PC-3 (cell line): Measurements from ENCODE around the gene PARP16. TPM values are rescaled to one million over a fixed set of nuclear protein-coding genes. Genes with fewer than 3 reads are reported as not detected.

Source experiments
- ATAC-seq: fragments of 200-7000 bp; cut with Tn5 transposase; 2 replicates; pipeline ENCODE4 v1.9.1; 2020; ENCODE audit warnings: mild to moderate bottlenecking, moderate library complexity
- BruUV-seq: library from RNA; stranded (reverse); fragments of 400-500 nt; replicated peaks from 2 replicates; lab custom pipeline; 2021; lab: Mats Ljungman, UMichigan
- CTCF ChIA-PET: fragments of 300-600 bp; sonication (Branson Sonifier 250); formaldehyde crosslinking; loops from one replicate; lab custom pipeline; 2022; ENCODE audit warnings: antibody characterized with exemption; lab: Charles Lee
- POLR2A ChIA-PET: fragments of 300-600 bp; sonication (Branson Sonifier 250); formaldehyde crosslinking; loops from one replicate; lab custom pipeline; 2022; ENCODE audit warnings: antibody characterized with exemption; ENCODE audit not compliant: unreplicated experiment; lab: Charles Lee
- DNase-seq: peaks from one replicate; pipeline ENCODE4 v3.0.0-alpha.2; 2015
- H2AFZ ChIP-seq: fragments of 300-600 bp; sonication (generic); 2 replicates; pipeline ENCODE4 v1.6.0; 2016; ENCODE audit warnings: antibody characterized with exemption, low read length
- H3F3A ChIP-seq: fragments of 300-600 bp; sonication (generic); one replicate; pipeline ENCODE4 v1.6.0; 2017; ENCODE audit warnings: antibody characterized with exemption, low read length, control low read depth, mild to moderate bottlenecking; ENCODE audit not compliant: unreplicated experiment
- H3K27ac ChIP-seq: fragments of 300-600 bp; sonication (generic); 2 replicates; pipeline ENCODE4 v1.5.1; 2016; ENCODE audit warnings: mild to moderate bottlenecking, low read length
- H3K27me3 ChIP-seq: fragments of 300-600 bp; sonication (generic); 2 replicates; pipeline ENCODE4 v1.6.1; 2016; ENCODE audit warnings: low read length, mixed read lengths
- H3K36me3 ChIP-seq: fragments of 300-600 bp; sonication (generic); 2 replicates; pipeline ENCODE4 v1.6.1; 2016; ENCODE audit warnings: low read depth, mixed run types, low read length, mixed read lengths
- H3K4me1 ChIP-seq: fragments of 300-600 bp; sonication (generic); 2 replicates; pipeline ENCODE4 v1.5.1; 2016; ENCODE audit warnings: low read length; ENCODE audit not compliant: insufficient read depth
- H3K4me2 ChIP-seq: fragments of 300-600 bp; sonication (generic); 2 replicates; pipeline ENCODE4 v1.6.0; 2016; ENCODE audit warnings: low read length
- H3K4me3 ChIP-seq: fragments of 300-600 bp; sonication (generic); 2 replicates; pipeline ENCODE4 v1.5.1; 2016; ENCODE audit warnings: mild to moderate bottlenecking, low read length, mixed read lengths
- H3K79me2 ChIP-seq: fragments of 300-600 bp; sonication (generic); 2 replicates; pipeline ENCODE4 v1.6.1; 2017; ENCODE audit warnings: low read length, mixed read lengths
- H3K9ac ChIP-seq: fragments of 300-600 bp; sonication (generic); 2 replicates; pipeline ENCODE4 v1.6.0; 2016; ENCODE audit warnings: mild to moderate bottlenecking, low read length
- H3K9me2 ChIP-seq: fragments of 300-600 bp; sonication (generic); replicated peaks from 2 replicates; pipeline ENCODE4 v1.6.1; 2016; ENCODE audit warnings: mixed run types, low read length, mixed read lengths
- H3K9me3 ChIP-seq: fragments of 300-600 bp; sonication (generic); 2 replicates; pipeline ENCODE4 v1.6.1; 2016; ENCODE audit warnings: low read length, mixed read lengths
- H4K20me1 ChIP-seq: fragments of 300-600 bp; sonication (generic); 2 replicates; pipeline ENCODE4 v1.6.1; 2016; ENCODE audit warnings: low read length, mixed read lengths
- EZH2 ChIP-seq: fragments of 300-600 bp; sonication (generic); IDR thresholded peaks from one replicate; pipeline ENCODE4 v1.6.1; 2017; ENCODE audit warnings: antibody characterized with exemption, mild to moderate bottlenecking, low read length; ENCODE audit not compliant: unreplicated experiment
- EZH2phosphoT487 ChIP-seq: fragments of 300-600 bp; sonication (generic); IDR thresholded peaks from 2 replicates; pipeline ENCODE4 v1.6.1; 2018; ENCODE audit warnings: mild to moderate bottlenecking, antibody characterized with exemption, low read length, borderline replicate concordance
- intact Hi-C: fragments of 100-400 bp; cut with micrococcal nuclease; formaldehyde crosslinking; loops from 2 replicates; pipeline ENCODE4 v1.9.0; 2023
- total RNA-seq: library from RNA; depleted of rRNA; stranded (reverse); fragments of >200 nt; gene quantifications from 2 replicates; pipeline ENCODE4 v1.2.3, GENCODE V29; 2014
- TF ChIP-seq, protein P1 (sequence below): fragments of 300-600 bp; sonication (generic); conservative IDR thresholded peaks from 2 replicates; pipeline ENCODE4 v1.5.1; 2017; ENCODE audit warnings: antibody characterized with exemption, low read depth, mild to moderate bottlenecking, low read length

PARP16 gene
- total RNA-seq, 1 experiment from 2014 or later: 6.4 TPM

DNA sequence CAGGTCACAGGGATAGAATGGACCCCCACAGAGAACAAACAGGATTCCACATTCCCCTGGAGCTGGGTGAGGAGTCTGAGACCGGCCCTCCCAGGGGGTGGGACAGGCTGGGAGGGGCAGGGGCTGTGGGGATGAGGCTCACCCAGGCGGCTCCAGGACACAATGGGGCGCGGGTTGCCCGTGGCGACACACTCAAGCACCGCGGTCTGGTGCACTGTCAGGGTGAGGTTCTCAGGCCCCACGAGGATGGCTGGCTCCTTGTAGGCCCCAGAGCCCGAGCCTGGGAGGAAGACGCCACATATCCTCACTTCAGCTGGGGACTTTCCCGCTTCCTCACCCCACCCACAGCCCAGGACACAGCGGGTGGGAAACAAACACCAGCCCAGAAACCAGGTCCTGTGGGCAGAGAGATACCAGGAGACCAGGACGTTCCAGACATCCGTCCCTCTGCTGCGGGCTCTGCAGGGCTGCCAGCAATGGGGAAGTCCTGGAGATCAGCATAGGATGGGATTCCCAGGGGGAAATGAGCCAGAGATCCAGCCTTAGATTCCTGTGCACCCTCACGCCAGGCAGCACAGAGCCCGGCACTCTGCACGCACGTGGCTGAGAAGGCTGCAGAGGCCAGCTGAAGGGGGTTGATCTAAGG, 48.0 kb upstream of the PARP16 start:
- ATAC-seq (no peak), DNase-seq (no peak)
- H3K4me3 ChIP-seq: no peak overlapping the region
- no peak overlapping the region for H3K27ac ChIP-seq
- no peaks in the 10 kb centered on the region for H3K9me3 ChIP-seq
- no peaks in the 10 kb centered on the region for H3F3A ChIP-seq
- no peaks in the 10 kb centered on the region for H3K79me2 ChIP-seq
- no TSS peak for BruUV-seq
- no peak for TF ChIP-seq EZH2
- TF ChIP-seq EZH2phosphoT487: no peak
- TF ChIP-seq, protein P1, sequence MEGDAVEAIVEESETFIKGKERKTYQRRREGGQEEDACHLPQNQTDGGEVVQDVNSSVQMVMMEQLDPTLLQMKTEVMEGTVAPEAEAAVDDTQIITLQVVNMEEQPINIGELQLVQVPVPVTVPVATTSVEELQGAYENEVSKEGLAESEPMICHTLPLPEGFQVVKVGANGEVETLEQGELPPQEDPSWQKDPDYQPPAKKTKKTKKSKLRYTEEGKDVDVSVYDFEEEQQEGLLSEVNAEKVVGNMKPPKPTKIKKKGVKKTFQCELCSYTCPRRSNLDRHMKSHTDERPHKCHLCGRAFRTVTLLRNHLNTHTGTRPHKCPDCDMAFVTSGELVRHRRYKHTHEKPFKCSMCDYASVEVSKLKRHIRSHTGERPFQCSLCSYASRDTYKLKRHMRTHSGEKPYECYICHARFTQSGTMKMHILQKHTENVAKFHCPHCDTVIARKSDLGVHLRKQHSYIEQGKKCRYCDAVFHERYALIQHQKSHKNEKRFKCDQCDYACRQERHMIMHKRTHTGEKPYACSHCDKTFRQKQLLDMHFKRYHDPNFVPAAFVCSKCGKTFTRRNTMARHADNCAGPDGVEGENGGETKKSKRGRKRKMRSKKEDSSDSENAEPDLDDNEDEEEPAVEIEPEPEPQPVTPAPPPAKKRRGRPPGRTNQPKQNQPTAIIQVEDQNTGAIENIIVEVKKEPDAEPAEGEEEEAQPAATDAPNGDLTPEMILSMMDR: no peak
- no peak overlapping the region for H2AFZ ChIP-seq
- CTCF ChIA-PET: no interaction called here
- no peaks in the 10 kb centered on the region for H3K36me3 ChIP-seq
- H3K9me2 ChIP-seq: no peaks in the 10 kb centered on the region
- H3K9ac ChIP-seq: no peak overlapping the region
- intact Hi-C loops: no loop called here
- H4K20me1 ChIP-seq: no peaks in the 10 kb centered on the region
- no peaks in the 10 kb centered on the region for H3K4me1 ChIP-seq
- H3K4me2 ChIP-seq: no peak overlapping the region
- no peaks in the 10 kb centered on the region for H3K27me3 ChIP-seq
- POLR2A ChIA-PET: no interaction called here

DNA sequence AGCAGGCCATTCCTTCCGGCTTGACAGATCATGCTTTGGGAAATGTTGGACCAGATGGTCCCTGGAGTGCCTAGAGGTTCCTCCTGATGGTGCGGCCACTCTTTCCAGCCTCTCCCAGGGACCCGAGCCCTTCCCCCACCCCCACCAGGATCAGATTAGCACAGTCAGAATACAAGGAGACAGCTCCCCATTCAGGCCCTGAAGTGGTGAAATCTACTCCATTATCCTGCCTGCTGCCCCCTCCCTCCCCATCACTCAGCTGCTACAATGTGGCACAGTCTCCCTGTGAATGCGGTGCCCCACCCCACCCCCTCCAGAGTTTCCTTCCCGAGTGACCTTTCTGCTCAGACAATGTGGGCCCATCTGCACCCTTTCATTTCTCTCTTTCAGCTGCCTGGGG, 47.2 kb upstream of the PARP16 start:
- no peak overlapping the region for H3K9ac ChIP-seq
- H3K4me1 ChIP-seq: no peaks in the 10 kb centered on the region
- no peak overlapping the region for H3K4me3 ChIP-seq
- no peaks in the 10 kb centered on the region for H3K9me2 ChIP-seq
- no peaks in the 10 kb centered on the region for H3K79me2 ChIP-seq
- H3K4me2 ChIP-seq: no peak overlapping the region
- H2AFZ ChIP-seq: no peak overlapping the region
- no peaks in the 10 kb centered on the region for H4K20me1 ChIP-seq
- H3K36me3 ChIP-seq: no peaks in the 10 kb centered on the region
- no peaks in the 10 kb centered on the region for H3K9me3 ChIP-seq
- intact Hi-C loops: no loop called here
- no peak for ATAC-seq
- ChIA-PET CTCF (no interaction called here), POLR2A (no interaction called here)
- TF ChIP-seq EZH2: no peak
- TF ChIP-seq, protein P1: no peak
- DNase-seq: no peak
- no TSS peak for BruUV-seq
- no peak overlapping the region for H3K27ac ChIP-seq
- H3F3A ChIP-seq: no peaks in the 10 kb centered on the region
- no peaks in the 10 kb centered on the region for H3K27me3 ChIP-seq

DNA sequence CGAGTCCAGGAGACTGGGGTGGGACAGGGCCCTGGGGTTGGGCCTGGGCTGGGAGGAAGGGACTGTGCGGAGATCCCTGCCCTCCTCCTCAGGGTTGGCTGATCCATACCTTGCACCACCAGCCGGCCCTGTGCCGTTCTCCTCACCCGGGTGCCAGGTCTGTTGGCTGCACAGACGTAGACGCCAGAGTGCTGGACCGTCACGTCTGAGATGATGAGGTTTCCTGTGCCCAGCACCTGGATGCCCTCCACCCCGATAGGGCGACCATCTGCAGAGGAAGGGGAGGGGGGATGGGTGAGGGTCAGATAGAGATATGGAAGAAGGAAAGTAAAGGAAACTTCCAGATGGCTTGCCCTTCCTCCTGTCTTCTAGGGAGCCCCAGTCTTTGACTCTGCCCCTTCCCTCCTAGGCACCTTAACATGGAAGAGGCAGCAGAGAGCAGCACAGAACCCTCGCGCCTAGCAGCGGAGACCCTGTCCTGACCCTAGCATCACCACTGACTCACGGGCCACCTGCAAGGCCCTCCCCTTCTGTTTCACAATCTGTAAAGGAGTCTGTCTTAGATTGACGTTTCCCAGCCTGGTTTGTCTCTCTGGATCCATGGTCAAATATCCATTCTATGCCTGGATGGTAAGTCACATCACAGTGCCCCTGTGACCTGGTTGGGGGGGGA, 46.6 kb upstream of the PARP16 start:
- H3K9me2 ChIP-seq: no peaks in the 10 kb centered on the region
- H3K9ac ChIP-seq: no peak overlapping the region
- no peak overlapping the region for H3K4me2 ChIP-seq
- no peak overlapping the region for H2AFZ ChIP-seq
- intact Hi-C loops: no loop called here
- BruUV-seq: no TSS peak
- no peaks in the 10 kb centered on the region for H3K79me2 ChIP-seq
- H3K9me3 ChIP-seq: no peaks in the 10 kb centered on the region
- no peaks in the 10 kb centered on the region for H3K4me1 ChIP-seq
- POLR2A ChIA-PET: no interaction called here
- H4K20me1 ChIP-seq: no peaks in the 10 kb centered on the region
- CTCF ChIA-PET: no interaction called here
- H3K4me3 ChIP-seq: no peak overlapping the region
- H3K36me3 ChIP-seq: no peaks in the 10 kb centered on the region
- DNase-seq: no peak
- H3F3A ChIP-seq: no peaks in the 10 kb centered on the region
- no peak for ATAC-seq
- no peak overlapping the region for H3K27ac ChIP-seq
- TF ChIP-seq EZH2 (no peak), EZH2phosphoT487 (no peak)
- TF ChIP-seq, protein P1: no peak
- no peaks in the 10 kb centered on the region for H3K27me3 ChIP-seq
